NCI-H460 (cell line): ENCODE data around the gene ZNF496. TPM values are rescaled to one million over a fixed set of nuclear protein-coding genes. Genes with fewer than 3 reads are reported as not detected.

Experiments used
- DNase-seq: peaks from one replicate; pipeline ENCODE4 v3.0.0-alpha.2; 2016; ENCODE audit warnings: low read depth; ENCODE audit errors: extremely low read depth
- total RNA-seq: library from RNA; depleted of rRNA; stranded (reverse); fragments of >200 nt; shearing (Covaris generic); gene quantifications from 2 replicates; pipeline ENCODE4 v1.2.3, GENCODE V29; 2014

ZNF496 gene
- total RNA-seq, 1 experiment from 2014 or later = 30.2 TPM

DNA sequence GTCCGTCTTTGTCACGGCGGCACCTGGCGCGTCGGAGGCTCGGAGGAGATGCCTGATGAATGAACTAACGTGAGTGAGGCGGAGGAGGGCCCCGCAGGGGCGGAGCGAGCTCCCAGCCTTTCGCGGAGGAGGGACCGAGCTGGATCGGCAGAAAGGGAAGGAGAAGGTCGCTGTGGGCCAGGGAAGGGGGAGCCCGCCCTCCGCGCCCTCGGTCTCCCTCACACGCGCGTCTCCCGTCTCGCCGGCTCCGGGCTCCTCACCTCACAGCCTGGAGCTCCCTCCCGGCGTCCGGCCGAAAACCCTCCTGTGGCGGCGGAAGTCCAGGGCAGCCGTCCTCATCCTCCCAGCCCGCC is 519 bp downstream of the ZNF496 start:
- peak; percentile 70 for DNase-seq

DNA sequence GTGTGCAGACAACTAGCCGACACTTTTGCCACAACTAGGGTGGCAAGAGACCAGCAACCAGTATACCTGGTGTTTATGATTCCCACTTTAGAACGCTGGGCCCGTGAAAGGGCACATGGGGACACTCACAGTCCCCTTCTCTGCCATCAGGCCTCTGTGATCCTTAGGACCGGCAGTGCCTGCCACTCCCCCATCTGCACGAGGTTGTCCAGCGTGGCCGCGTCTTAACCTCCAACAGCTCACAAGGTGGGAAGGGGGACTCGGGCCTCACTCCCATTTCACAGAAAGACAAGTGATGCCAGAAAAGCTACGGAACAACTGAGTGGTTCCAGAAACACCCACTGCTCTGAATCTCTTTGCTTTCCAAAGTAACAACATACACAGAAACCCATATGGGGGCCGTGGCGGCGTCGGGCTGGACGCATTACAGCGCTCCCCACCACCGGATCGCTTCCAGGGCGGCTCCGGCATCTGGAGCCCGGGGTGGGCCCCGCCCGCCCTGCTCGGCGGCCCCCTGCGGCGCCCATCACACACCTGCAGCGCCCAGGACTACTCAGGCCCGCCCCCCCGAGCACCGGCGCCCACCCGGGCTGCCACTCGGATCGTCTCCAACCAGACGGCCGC is 1.0 kb downstream of the ZNF496 start:
- DNase-seq = no peak

DNA sequence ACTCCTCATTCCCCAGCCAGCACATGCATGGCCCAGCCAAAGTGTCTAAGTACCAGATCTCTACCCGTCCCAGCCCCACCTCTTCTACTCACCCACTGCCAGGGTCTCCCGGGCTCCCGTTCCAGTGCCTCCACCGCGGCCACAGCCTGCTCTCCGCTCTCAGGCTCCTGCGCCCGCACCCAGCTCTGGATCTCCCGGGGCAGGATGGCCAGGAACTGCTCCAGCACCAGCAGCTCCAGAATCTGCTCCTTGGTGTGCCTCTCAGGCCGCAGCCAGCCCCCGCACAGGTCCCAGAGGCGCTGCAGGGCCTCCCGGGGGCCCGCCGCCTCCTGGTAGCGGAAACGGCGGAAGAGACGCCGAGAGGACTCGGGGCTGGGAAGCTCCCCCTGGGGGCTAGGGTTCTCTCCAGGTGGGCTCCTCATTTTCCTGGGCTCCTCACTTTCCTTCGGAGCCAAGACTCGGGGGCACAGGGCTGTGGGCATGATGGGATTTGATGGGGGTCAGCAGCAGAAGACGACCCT is 2.5 kb downstream of the ZNF496 start:
- DNase-seq = no peak

DNA sequence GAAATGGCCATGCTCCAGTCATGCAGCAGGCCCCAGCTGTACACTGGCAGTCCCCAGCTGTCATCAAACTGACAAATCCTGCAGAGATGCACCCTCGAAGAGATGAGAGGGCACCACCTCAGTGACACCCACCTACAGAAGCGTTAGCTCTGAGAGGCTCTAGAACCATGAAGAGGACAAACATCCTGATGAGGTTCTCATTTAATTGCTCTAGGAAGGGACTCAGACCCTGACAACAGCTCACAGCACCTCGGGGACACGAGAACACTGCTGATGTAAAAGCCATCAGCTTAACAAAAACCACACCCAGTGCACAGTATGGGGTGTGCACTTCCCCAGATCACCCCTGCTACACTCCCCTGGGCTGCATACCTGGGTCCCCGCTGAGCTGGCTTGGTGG is 3.4 kb downstream of the ZNF496 start:
- no peak for DNase-seq

DNA sequence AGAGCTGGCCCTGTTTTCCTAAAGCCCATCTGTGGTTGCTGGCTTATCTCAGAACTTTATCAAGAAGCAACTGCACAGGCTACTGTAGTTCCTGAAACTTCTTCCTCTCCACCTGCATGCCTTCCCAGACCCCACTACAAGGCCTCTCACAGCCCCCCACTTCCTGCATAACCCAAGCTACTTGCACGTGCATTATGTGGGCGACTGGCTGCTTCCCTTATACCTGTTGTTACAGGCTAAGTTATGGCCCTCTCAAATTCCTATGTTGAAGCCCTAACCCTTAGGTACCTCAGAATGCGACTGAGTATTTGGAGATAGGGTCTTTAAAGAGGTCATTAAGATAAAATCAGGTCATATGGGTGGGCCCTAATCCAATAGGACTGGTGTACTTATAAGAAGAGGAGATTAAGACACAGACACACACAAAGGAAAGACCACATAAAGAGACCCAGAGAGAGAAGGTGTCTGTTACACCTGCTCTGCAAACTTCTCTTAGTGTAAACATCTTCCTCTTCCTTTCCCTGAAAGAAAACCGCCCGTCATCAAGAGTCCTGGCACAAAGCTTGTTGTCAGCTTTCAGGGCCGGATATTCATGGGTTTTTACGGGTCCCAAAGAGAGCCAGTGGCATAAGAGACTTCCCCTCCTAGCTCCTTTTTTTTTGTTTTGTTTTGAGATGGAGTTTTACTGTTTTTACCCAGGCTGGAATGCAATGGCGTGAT is 5.1 kb downstream of the ZNF496 start:
- DNase-seq = no peak

DNA sequence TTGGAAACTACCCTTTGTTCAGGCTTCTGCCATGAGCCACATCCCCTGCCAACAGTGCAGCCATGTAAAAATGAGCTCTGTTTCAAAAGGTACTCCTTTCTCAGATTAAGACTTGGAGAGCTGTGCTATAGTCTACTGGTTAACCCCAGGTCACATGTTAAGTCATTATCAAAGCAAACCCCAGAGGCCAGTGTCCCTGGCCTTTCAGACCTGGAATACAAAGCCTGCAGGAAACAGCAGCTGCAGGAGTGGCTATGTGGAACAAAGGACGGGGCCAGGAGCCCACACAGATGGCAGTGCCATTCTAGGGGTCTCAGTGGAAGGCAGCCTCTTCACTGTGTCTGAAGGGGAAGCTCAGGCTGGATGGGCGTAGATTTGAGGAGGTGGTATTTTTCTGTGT is 6.7 kb downstream of the ZNF496 start:
- DNase-seq = no peak

DNA sequence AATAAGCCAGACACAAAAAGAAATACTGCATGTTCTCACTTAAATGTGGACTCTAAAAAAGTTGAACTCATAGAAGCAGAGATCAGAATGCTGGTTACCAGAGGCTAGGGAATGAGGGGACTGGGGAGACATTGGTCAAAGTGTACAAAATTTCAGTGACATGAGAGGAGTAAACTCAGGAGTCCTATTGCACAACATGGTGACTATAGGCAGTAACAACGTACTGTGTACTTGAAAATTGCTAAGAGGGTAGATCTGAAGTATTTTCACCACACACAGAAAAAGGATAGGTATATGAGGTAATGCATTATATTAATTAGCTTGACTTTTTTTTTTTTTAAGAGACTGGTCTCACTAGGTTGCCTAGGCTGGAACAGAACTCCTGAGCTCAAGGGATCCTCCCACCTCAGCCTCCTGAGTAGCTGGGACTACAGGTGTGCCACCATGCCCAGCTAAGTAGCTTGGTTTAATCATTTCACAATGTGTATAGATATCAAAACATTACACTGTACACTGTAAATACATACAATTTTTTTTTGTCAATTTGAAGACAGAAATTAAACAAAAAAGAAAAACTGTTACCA is 7.4 kb downstream of the ZNF496 start:
- DNase-seq = no peak

DNA sequence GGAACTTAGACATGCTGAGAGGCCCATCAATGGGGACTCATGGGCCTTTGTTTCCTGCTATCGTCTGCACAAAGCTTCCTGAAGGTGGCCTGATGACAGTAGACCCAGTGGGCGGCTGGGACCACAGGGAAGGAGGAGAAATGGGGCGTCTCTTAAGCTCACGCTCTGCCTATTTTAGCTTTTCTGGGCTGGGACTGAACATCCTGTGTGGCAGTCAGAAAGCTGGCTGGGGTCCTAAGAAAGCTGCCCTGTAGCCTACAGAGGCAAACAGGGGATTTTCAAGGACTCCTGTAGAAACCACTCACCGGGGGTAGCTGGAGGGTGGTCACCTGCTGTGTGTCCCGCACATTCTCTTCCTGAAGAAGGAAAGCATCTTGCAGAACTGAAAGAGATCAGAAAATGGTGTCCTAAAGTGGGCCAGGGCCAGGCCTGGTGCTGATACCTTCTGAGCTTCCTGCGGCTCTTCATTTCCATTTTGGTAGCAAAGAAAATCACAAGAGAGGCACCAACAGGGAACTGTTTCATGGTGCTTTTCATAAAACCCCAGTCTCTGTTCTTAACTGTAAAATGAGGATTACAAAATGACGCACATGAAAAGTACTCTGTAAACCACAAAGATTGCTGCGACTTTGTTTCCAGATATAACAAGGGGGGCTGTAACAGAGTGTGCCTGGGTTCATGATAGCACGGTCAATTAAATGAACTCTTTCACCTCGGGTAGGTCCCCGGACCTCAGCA is 8.6 kb downstream of the ZNF496 start:
- DNase-seq = no peak

DNA sequence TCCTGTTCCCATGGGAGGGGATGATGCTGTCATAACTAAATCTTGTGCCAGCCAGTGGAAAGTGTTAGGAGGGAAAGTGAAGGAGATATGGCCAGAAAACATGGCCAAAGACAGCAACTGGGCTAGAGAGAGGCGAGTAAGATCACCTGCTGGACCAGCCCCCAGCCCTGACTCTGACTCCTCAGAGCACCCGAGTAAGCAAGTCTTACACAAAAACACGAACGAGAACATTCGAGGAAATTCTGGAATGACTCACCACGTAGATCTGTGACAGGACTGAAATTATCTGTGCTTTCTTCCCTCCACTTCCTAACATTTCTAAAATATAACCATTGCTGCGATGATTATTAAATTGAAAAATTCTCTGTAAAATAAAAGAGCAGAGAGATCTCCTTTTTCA is 9.2 kb downstream of the ZNF496 start:
- no peak for DNase-seq

DNA sequence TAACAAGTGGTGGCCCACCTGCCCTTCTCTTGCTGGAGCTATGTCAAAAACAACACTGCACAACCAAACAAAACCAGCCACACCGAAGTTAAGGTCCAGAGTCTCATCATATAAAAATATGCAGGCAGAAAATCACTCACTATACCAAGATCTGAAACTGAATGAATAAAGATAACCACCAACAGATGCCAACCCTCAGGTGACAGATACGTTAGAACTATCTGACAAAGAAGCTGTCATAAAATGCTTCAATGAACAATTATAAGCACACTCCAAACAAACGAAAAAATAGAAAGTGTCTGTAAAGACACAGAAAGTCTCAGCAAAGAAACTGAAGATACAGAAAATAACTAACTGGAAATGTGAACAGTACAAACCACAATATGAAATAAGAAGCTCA is 14.0 kb downstream of the ZNF496 start:
- no peak for DNase-seq

DNA sequence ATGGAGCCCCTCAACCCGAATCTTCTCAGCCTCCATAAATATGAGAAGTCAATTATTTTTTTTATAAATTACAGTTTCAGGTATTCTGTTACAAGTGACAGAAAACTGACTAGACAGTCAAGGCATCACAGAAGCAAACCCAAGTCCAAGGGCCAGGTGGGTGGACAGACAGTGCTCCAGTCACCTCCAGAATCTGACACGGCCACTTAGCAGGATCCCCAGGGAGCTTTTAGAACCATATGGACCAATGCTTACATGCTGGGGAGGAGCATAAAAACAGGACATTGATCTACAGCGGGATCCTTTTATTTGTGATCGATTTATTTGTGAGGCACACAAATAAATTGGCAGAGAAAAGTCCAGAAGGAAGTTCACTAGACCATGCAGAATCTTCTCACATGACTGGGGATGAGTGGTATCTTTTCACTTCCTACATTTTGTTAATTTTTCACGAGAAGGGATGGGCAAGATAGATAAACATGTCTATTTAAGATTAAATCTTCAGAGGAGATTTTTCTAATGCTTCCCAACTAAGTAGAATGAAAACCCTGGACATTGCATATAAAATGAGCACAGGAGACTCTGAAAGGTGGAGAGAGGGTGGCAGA is 15.0 kb downstream of the ZNF496 start:
- no peak for DNase-seq

DNA sequence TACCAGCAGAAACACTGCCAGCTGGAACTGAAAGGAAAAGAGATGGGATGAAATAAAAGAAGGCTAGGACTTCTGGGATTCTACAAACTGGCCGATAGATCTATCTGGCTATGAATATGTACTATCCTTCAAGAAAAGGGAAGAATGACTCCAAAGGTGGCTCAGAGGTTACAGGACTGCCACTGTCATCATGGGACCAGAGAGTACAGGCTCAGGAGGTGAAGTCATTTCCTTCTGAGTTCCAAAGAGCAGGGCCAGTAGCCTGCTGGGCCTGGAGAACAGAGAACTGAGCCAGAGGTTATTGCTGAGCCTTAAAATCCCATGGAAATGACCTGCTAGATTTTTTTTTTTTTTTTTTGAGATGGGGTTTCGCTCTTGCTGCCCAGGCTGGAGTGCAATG is 27.6 kb downstream of the ZNF496 start:
- DNase-seq = no peak

DNA sequence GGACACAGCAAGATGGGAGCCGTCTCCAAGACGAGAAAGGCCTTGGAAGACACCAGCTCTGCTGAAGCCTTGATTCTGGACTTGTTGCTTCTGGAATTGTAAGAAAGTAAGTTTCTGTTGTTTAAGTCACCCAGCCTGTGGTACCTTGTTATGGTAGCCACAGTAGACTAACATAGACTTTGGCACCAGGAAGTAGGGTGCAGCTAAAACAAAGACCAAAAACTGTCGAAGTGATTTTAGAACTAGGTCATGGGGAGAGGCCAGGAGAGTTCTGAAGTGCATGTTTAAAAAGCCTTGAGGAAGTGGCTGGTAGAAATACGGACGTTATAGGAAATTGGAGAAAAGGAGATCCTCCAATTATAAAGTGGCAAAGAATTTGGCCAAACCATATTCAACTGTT is 28.5 kb downstream of the ZNF496 start:
- no peak for DNase-seq

DNA sequence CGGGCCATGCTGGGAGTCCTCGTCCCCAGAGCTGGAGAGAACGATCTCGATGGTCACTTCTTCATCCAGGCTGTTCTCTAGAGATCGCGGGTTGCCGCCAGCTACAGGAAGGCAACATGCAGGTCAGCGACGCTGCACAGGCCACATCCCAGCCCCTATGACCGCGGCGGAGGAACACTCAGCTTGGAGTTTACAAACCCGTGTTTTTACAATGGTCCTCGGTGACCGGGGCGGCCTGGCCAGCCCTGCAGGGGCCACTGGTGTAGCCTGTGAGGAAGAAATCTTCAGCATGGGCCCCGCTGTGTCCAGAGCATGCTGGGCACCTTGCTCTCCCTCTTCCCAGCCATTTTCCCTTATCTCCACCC is 30.5 kb downstream of the ZNF496 start:
- no peak for DNase-seq

DNA sequence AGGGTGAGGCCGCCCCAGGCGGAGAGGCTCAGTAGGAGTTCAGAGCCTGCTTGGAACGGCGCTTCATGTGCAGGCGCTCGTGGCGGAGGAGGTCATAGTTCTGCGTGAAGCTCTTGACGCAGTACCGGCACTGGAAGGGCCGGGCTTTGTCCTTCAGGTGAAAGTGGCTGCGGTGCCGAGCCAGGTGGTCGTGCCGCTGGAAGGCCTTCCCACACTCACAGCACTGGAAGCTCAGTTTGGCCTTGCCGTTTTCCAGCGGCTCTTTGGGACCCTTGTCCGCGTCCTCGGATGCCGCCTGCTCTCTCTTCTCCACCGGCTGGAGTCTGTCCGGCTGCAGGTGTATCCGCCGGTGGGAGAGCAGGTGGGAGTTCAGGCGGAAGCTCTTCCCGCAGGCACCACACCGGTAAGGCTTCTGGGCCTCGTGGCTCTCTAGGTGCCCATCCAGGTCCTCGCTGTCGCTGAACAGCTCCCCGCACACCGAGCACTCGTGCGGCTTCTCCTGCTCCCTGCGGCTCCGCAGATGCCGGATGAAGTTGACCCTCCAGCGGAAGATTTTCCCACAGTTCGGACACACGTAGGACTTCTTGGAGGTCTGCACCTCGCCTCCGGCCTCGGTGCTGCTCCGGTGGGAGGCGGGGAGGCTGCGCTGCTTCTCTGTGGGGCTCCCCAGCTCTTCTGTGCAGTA is 31.0 kb downstream of the ZNF496 start:
- DNase-seq = no peak

DNA sequence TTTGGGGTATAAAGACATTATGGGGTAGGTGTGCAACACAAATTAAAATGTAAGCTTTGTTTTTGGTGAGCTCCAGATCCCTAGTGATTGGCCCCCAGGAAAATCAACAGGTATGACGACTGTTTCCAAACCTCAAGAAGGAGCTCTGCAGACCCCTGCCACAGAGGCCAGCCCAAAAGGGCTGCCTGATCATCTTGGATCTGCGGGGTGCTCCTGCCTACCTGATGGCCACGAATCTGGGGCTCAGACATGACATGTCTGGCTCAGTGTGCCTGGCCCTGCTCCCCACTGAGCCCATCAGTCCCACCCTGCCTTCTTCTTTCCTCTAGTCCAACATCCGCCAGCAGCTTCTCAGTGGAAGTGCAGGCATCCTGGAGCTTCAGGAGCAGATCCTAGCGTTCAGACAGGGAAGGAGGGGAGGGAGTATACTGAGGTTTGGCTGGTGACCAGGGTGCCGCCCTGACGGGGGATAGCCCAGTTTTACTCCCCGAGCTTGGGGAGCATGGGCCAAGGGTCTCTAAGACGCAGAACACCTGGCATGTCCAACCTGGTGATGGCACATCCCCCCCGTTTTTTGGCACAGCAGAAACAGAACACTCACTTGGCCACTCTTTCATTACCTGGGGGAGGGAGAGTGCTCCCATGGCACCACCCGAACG is 31.8 kb downstream of the ZNF496 start:
- no peak for DNase-seq

DNA sequence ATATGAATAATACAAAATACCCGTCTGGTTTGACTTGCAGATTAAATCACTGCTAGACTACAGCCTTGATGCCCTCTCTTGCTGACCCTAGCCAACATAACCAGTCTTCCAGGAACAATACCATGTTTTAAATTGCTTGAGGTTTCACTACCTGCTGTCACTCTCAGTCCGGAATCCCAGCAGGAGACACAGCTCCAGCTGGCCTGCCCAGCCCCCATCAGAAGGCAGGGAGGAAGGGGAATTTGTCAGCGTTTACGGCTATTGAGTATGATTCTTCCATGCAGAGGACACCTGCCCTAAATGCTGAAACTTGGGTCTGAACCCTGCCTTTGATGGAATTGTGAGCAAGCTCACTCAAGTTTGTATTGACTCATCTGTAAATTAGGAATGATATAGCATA is 33.0 kb downstream of the ZNF496 start:
- DNase-seq = no peak

DNA sequence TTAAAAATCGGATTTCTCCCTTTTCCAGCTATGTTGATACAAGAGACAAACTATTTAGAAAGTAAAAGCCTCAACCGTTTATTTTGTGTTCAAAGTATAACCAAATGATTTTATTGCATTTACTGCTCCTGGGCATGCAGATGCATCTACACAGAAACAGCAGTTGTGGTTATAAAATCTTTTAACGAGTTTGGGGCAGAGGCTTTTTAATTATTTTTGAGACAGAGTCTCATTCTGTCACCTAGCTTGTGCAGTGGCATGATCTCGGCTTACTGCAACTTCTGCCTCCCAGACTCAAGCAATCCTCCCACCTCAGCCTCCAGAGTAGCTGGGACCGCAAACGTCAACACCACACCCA is 33.6 kb downstream of the ZNF496 start:
- no peak for DNase-seq

DNA sequence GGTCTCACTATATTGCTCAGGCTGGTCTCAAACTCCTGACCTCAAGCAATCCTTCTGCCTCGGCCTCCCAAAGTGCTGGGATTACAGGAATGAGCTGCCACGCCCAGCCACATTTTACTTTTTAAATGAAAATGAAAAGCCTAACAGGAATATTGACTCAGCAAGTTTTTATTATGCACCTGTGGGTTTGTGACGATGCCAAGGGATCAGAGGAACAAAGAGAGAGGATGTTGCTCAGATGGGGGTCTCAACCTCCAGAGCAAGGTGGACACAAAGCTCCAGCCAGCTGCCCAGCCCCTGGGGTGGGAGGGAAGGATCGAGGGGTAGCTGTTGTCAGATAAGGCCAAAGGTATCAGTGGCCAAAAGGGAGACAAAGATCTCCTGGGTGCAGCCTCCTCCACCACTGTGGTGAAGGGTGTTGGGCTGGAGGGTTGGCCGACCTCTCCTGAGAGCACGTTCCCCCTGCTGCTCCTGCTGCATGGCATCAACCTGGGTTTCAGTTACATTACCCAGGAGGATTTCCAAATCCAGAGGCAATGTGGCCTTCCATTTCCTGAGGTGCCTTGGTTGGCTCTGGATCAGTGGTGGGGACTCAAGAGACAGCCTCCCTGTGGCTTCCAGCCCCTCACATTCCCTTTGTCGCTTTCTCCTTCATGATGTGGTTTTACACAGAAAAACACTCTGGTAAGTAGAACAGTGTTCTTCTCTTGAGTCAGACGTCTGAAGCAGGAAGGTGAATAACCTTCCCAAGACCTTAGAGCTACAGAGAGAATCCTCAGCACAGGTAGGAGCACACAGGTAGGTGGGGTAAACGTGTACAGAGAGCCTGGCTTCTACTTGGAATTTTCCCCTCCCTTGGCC is 34.2 kb downstream of the ZNF496 start:
- no peak for DNase-seq
